ENCODE measurements around the gene SAMD11. TPM values are rescaled to one million over a fixed set of nuclear protein-coding genes. Genes with fewer than 3 reads are reported as not detected.
"Not testable (repeated sequence)": the region's sequence is repeated elsewhere in the genome, so short reads cannot be mapped to it uniquely, and the experiment has no call there.

The SAMD11 gene
- total RNA-seq, 2 experiments from 2014 or later = 0.06 TPM; not detected in 1

DNA sequence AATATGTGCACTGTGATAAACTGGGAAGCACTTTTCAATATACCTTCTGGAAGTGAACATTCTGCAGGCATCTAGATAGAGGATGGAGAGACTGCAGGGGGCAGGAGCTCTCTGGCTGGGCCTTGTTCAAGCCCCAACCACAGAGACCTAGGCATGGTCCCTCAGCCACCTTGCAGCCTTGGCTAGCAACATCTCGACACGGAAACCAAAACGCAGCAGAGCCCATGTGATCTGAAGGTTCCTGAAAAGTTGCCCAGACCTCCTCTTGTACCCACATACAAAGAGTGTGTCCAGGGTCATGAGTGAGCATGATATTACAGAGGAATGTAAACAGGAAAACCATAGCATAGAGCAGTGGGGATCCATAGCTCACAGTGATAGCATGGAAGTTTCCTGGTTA, 33.1 kb upstream of the SAMD11 start:
- no peak for TF ChIP-seq EZH2phosphoT487 (IDR thresholded peaks at IDR 0.05; ENCODE audit: borderline replicate concordance, low read depth, low read length)
- TF ChIP-seq, protein P1, sequence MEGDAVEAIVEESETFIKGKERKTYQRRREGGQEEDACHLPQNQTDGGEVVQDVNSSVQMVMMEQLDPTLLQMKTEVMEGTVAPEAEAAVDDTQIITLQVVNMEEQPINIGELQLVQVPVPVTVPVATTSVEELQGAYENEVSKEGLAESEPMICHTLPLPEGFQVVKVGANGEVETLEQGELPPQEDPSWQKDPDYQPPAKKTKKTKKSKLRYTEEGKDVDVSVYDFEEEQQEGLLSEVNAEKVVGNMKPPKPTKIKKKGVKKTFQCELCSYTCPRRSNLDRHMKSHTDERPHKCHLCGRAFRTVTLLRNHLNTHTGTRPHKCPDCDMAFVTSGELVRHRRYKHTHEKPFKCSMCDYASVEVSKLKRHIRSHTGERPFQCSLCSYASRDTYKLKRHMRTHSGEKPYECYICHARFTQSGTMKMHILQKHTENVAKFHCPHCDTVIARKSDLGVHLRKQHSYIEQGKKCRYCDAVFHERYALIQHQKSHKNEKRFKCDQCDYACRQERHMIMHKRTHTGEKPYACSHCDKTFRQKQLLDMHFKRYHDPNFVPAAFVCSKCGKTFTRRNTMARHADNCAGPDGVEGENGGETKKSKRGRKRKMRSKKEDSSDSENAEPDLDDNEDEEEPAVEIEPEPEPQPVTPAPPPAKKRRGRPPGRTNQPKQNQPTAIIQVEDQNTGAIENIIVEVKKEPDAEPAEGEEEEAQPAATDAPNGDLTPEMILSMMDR (conservative IDR thresholded peaks at IDR 0.05; ENCODE audit: low read length) = no peak
- intact Hi-C loops (cut with micrococcal nuclease; ENCODE audit: unreplicated experiment) = no loop called here
- CTCF ChIA-PET (ENCODE audit: unreplicated experiment) = no interaction called here
- H2AFZ ChIP-seq (ENCODE audit: low read length) = no peak overlapping the region
- H3K9me2 ChIP-seq (ENCODE audit: insufficient read depth, low read length) = no peaks in the 10 kb centered on the region
- BruUV-seq (replicated peaks) = no TSS peak
- H3K9me3 ChIP-seq (ENCODE audit: low read length) = no peaks in the 10 kb centered on the region
- H3K4me2 ChIP-seq (ENCODE audit: low read length) = no peak overlapping the region
- no peaks in the 10 kb centered on the region for H4K20me1 ChIP-seq (ENCODE audit: insufficient read depth, low read length)
- no peak overlapping the region for H3K4me3 ChIP-seq (ENCODE audit: low read depth, low read length, poor library complexity, severe bottlenecking)
- H3K4me1 ChIP-seq (ENCODE audit: insufficient read depth, low read length, poor library complexity, severe bottlenecking) = no peaks in the 10 kb centered on the region
- no peaks in the 10 kb centered on the region for H3K36me3 ChIP-seq (ENCODE audit: insufficient read depth, low read length)
- H3K27ac ChIP-seq (ENCODE audit: low read depth, low read length, poor library complexity, severe bottlenecking) = no peak overlapping the region
- POLR2A ChIA-PET = no interaction called here
- no peak for DNase-seq (ENCODE audit: low spot score)
- H3K79me2 ChIP-seq (ENCODE audit: insufficient read depth, low read depth, low read length) = no peaks in the 10 kb centered on the region

DNA sequence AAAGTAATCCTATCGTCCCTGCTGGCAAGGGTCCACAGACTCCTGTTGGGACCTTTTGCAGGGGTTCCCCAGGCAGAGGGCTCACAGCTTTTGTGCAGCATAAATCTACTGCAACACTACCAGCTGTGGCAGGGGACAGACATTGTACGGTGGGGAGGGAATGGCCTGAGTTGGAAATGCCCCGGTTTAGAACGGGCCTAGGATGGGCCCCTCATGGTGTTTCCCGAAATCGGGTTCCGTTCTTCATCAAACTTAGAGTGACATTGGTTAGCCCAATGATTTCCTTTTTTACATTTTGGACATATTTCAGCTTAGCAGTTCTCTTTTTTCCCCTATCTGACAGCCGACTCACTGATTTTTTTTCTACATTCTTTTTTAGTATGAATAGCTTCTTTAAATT, 26.5 kb upstream of the SAMD11 start:
- TF ChIP-seq, protein P1 (conservative IDR thresholded peaks at IDR 0.05; ENCODE audit: low read length) = no peak
- no peak for TF ChIP-seq EZH2phosphoT487 (IDR thresholded peaks at IDR 0.05; ENCODE audit: borderline replicate concordance, low read depth, low read length)
- no TSS peak for BruUV-seq (replicated peaks)
- POLR2A ChIA-PET = interaction anchor here (0.6 kb wide), 1 partner anchor 376 kb away, joined by 6 read pairs; the partner anchor contains the start of gene UBE2J2
- Histone ChIP-seq H4K20me1 (ENCODE audit: insufficient read depth, low read length) (no peaks in the 10 kb centered on the region), H3K36me3 (ENCODE audit: insufficient read depth, low read length) (no peaks in the 10 kb centered on the region), H3K4me3 (ENCODE audit: low read depth, low read length, poor library complexity, severe bottlenecking) (no peak overlapping the region), H3K9me3 (ENCODE audit: low read length) (no peaks in the 10 kb centered on the region), H3K79me2 (ENCODE audit: insufficient read depth, low read depth, low read length) (no peaks in the 10 kb centered on the region), H3K4me2 (ENCODE audit: low read length) (no peak overlapping the region), H3K27ac (ENCODE audit: low read depth, low read length, poor library complexity, severe bottlenecking) (no peak overlapping the region), H2AFZ (ENCODE audit: low read length) (no peak overlapping the region), H3K4me1 (ENCODE audit: insufficient read depth, low read length, poor library complexity, severe bottlenecking) (no peaks in the 10 kb centered on the region), H3K9me2 (ENCODE audit: insufficient read depth, low read length) (no peaks in the 10 kb centered on the region)
- no peak for DNase-seq (ENCODE audit: low spot score)
- intact Hi-C loops (cut with micrococcal nuclease; ENCODE audit: unreplicated experiment) = no loop called here
- CTCF ChIA-PET (ENCODE audit: unreplicated experiment) = no interaction called here

DNA sequence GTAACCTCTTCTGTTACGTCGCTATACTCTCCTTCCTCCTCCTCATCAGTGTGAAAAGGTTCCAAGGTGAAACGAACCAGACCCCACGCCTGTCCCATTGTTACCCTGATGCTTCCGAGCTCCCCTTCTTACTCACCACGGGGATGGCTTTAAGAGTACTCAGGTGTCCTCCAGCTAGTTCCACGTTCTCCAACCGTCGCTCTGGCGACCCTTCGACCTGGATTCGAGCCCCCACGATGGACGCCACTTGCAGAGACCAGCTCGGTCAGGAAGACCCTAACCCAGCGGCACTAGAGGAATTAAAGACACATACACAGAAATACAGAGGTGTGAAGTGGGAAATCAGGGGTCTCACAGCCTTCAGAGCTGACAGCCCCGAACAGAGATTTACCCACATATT, 25.8 kb upstream of the SAMD11 start:
- CTCF ChIA-PET (ENCODE audit: unreplicated experiment) = not testable (repeated sequence)

More for the DNA sequence above, 25.8 kb upstream of the SAMD11 start:
- H3K4me3 ChIP-seq (ENCODE audit: low read depth, low read length, poor library complexity, severe bottlenecking); H3K4me1 ChIP-seq (ENCODE audit: insufficient read depth, low read length, poor library complexity, severe bottlenecking); intact Hi-C loops (cut with micrococcal nuclease; ENCODE audit: unreplicated experiment); BruUV-seq (replicated peaks); H3K79me2 ChIP-seq (ENCODE audit: insufficient read depth, low read depth, low read length); H3K36me3 ChIP-seq (ENCODE audit: insufficient read depth, low read length); DNase-seq (ENCODE audit: low spot score); H3K27ac ChIP-seq (ENCODE audit: low read depth, low read length, poor library complexity, severe bottlenecking); H3K4me2 ChIP-seq (ENCODE audit: low read length); H2AFZ ChIP-seq (ENCODE audit: low read length); H3K9me3 ChIP-seq (ENCODE audit: low read length); H3K9me2 ChIP-seq (ENCODE audit: insufficient read depth, low read length); H4K20me1 ChIP-seq (ENCODE audit: insufficient read depth, low read length): not testable (repeated sequence)
- POLR2A ChIA-PET = interaction anchor here (0.6 kb wide), 1 partner anchor 376 kb away, joined by 6 read pairs; the partner anchor contains the start of gene UBE2J2

Data from OCI-LY7 (cell line).